Psoas muscle (tissue), 8 donors: Measurements from ENCODE around the gene GDF7. TPM values are rescaled to one million over a fixed set of nuclear protein-coding genes. Genes with fewer than 3 reads are reported as not detected.

Source experiments
- ATAC-seq, 4 donors: fragments of 200-7000 bp; cut with Tn5 transposase; one replicate each; pipeline ENCODE4 v1.9.1; 2020; ENCODE audit warnings: moderate library complexity in 3 of 4, mild to moderate bottlenecking in 2 of 4
- DNase-seq, 2 donors: peaks; one replicate each; pipeline ENCODE4 v3.0.0-alpha.2; 2020
- H3K27ac ChIP-seq: fragments of 200-600 bp; one replicate; pipeline ENCODE4 v1.8.0; 2022
- H3K27me3 ChIP-seq, 3 donors: fragments of 200-600 bp in 1 of 3; one replicate each; pipeline versions ENCODE4 v1.6.1 to v1.8.0; 2013 to 2022; ENCODE audit warnings: low read length in 2 of 3, mild to moderate bottlenecking in 2 of 3, moderate library complexity in 1 of 3; ENCODE audit not compliant: insufficient read depth in 3 of 3
- H3K36me3 ChIP-seq, 2 donors: fragments of 200-600 bp in 1 of 2; one replicate each; pipeline versions ENCODE4 v1.6.1 to v1.8.0; 2013 to 2022; ENCODE audit warnings: low read depth in 1 of 2, mild to moderate bottlenecking in 1 of 2, moderate library complexity in 1 of 2; ENCODE audit not compliant: insufficient read depth in 1 of 2
- H3K4me1 ChIP-seq: fragments of 200-600 bp; one replicate; pipeline ENCODE4 v1.8.0; 2022
- H3K4me3 ChIP-seq: fragments of 200-600 bp; one replicate; pipeline ENCODE4 v1.8.0; 2022; ENCODE audit warnings: mild to moderate bottlenecking
- H3K9me3 ChIP-seq: fragments of 200-600 bp; one replicate; pipeline ENCODE4 v1.8.0; 2022
- WGBS, 3 donors: extraction: QIAGEN DNeasy Blood & Tissue Kit; methylation state at CpG; one replicate each; pipeline versions ENCODE4 v1.1.6 to v1.1.7; 2013; 5-methylcytosine and 5-hydroxymethylcytosine counted together
- intact Hi-C, 2 donors: fragments of 100-400 bp; cut with DNase I; formaldehyde crosslinking; loops; one replicate each; pipeline versions ENCODE4 v1.11.0 to v1.14.2; 2022
- polyA plus RNA-seq, 3 donors: library from polyadenylated mRNA; stranded (reverse); fragments of 200-250 nt; gene quantifications; one replicate each; pipeline ENCODE4 v1.2.3, GENCODE V29; 2013
- total RNA-seq, 4 donors: library from RNA; stranded (reverse); fragmentation: NEBNext Ultra II Directional in 2 of 4; extraction: Animal tissue kit (Norgen Biotek cat#: 25700) in 2 of 4; gene quantifications; one replicate each; pipeline versions ENCODE4 v1.2.1 to v1.2.4, GENCODE V29; 2021 to 2023
- TF ChIP-seq, protein P1 (sequence below): fragments of 200-600 bp; IDR thresholded peaks from one replicate; pipeline ENCODE4 v1.8.0; 2022; ENCODE audit warnings: antibody characterized with exemption
- donor health status: healthy with polysubstance abuse.
- donor health status: DM: no; HTN: no; CAD: no; lungs with moderate emphysema.
- donor health status: Bipolar disorder and iron deficiency.
- donor health status: healthy.
- donor health status: DM: yes; HTN: yes; CAD: no.
- donor health status: DM: no; HTN: no; CAD: no.
- donor health status: DM: no; HTN: no; CAD: no.
- donor health status: DM: yes; HTN: yes; CAD: no.

Gene GDF7
- total and polyA plus RNA-seq, 7 donors = 0.03 to 0.94 (median 0.04) TPM

DNA sequence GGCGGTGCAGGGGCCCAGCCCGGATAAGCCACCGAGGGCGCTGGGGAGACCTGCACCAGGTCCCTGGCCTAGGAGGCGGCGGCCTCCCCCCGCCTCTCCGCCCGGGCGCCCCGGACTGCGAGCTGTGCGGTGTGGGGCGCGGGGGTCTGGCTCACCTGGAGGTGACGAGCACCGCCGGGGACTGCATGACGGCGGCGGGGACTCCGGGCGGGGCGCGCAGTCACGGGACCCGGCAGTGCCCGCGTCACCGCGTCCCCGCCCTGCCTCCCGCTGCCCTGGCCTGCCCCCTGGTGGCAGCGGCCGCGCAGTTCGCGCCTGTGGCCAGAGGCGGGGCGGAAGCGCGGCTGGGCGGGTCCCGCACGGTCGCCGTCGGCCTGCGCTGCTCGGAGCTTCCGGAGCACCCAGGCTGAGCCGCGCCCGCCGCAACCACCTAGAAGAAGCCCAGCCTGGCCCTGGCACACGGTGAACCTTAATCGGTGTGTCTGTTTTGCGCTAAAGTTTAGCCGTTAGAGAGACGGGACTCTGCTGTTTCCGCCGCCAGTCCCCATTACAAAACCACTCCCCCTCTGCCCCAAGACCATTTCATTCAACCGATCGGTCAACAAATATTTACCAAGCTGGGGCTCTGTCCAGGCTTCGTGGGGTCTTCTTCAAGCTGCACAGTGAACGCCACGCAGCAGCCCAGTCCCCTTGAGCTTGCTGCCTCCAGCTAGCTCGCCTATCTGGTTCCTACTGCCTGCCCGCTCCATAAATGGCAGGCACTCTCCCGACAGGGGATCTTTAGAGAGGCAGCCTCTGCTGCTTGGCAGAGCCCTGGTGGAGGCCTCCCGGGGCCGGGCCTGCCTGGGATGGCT lies 15.8 kb upstream of the GDF7 start, which contains the start of gene HS1BP3:
Gene HS1BP3, minus strand, starts transcription at position 222 of the 854 bp plus-strand sequence. Its CDS starts 35 bp downstream, at position 187.
- ATAC-seq = peak; percentile 98
- Histone ChIP-seq H3K4me3 (peak within 1 kb of the TSS; percentile 97), H3K9me3 (no peaks in the 10 kb centered on the region), H3K27me3 (no peaks in the 10 kb centered on the region), H3K4me1 (peaks cover 9% of the 10 kb centered on the region), H3K36me3 (no peaks in the 10 kb centered on the region), H3K27ac (peak within 1 kb of the TSS; percentile 88)
- DNase-seq = peak; percentile 86 to 93
- intact Hi-C loops = no loop called here
- 0 to 1% (median 0%) methylated on average over 48 to 72 of the region's 72 CpGs for WGBS, 3 donors
- TF ChIP-seq, protein P1, sequence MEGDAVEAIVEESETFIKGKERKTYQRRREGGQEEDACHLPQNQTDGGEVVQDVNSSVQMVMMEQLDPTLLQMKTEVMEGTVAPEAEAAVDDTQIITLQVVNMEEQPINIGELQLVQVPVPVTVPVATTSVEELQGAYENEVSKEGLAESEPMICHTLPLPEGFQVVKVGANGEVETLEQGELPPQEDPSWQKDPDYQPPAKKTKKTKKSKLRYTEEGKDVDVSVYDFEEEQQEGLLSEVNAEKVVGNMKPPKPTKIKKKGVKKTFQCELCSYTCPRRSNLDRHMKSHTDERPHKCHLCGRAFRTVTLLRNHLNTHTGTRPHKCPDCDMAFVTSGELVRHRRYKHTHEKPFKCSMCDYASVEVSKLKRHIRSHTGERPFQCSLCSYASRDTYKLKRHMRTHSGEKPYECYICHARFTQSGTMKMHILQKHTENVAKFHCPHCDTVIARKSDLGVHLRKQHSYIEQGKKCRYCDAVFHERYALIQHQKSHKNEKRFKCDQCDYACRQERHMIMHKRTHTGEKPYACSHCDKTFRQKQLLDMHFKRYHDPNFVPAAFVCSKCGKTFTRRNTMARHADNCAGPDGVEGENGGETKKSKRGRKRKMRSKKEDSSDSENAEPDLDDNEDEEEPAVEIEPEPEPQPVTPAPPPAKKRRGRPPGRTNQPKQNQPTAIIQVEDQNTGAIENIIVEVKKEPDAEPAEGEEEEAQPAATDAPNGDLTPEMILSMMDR = peak; percentile 96

DNA sequence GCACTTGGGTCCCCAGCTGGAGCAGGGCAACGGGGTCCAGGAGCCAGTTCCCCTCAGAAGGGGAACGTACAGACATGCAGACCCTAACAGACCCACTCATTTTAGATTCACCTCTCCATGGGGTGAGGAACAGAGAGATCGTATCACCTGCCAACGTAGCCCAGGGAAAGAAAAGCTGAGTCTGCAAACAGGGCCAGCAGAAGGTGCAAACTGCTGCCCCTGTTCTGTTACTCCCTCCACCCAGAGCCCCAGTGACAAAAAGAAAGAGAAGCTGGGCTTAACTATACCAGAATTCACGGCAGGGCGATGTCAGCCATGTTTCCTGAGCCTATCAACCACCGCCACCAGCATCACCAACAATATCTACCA lies 15.2 kb upstream of the GDF7 start:
- peak overlapping the region; percentile 97 for H3K4me3 ChIP-seq
- no peaks in the 10 kb centered on the region for H3K27me3 ChIP-seq
- TF ChIP-seq, protein P1 = no peak
- intact Hi-C loops = no loop called here
- H3K27ac ChIP-seq = peak overlapping the region; percentile 88
- H3K4me1 ChIP-seq = peaks cover 9% of the 10 kb centered on the region
- no peaks in the 10 kb centered on the region for H3K9me3 ChIP-seq
- H3K36me3 ChIP-seq = no peaks in the 10 kb centered on the region
- ATAC-seq (no peak), DNase-seq (no peak)
- WGBS, 3 donors = 64 to 69% (median 66%) methylated on average over 7 of the region's 7 CpGs

DNA sequence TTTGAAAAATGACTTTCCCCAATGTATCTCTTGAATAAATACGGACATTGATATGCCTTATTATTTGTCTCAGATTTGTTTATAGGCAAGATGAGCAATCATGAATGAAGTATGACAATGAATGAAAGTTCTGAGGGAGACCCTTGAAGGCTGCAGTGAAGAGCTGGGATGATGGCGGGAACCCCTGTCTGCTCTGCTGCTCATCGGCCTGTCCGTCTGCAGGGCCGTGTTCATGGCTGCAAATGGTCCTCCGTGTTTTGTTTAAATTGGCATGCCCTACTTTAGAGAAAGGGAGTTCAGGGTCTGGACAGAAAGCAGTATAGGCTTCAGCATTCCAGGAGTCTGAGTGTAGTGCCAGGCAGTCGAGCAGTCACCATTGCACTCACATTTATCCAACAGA lies 14.8 kb upstream of the GDF7 start:
- DNase-seq (peak in 1 of 2 donors; percentile 20), ATAC-seq (no peak)
- no peaks in the 10 kb centered on the region for H3K27me3 ChIP-seq
- 87 to 96% (median 94%) methylated on average over 7 of the region's 7 CpGs for WGBS, 3 donors
- H3K9me3 ChIP-seq = no peaks in the 10 kb centered on the region
- intact Hi-C loops = no loop called here
- no peaks in the 10 kb centered on the region for H3K36me3 ChIP-seq
- TF ChIP-seq, protein P1 = no peak
- H3K4me1 ChIP-seq = peaks cover 9% of the 10 kb centered on the region
- no peak overlapping the region for H3K4me3 ChIP-seq
- H3K27ac ChIP-seq = no peak overlapping the region

DNA sequence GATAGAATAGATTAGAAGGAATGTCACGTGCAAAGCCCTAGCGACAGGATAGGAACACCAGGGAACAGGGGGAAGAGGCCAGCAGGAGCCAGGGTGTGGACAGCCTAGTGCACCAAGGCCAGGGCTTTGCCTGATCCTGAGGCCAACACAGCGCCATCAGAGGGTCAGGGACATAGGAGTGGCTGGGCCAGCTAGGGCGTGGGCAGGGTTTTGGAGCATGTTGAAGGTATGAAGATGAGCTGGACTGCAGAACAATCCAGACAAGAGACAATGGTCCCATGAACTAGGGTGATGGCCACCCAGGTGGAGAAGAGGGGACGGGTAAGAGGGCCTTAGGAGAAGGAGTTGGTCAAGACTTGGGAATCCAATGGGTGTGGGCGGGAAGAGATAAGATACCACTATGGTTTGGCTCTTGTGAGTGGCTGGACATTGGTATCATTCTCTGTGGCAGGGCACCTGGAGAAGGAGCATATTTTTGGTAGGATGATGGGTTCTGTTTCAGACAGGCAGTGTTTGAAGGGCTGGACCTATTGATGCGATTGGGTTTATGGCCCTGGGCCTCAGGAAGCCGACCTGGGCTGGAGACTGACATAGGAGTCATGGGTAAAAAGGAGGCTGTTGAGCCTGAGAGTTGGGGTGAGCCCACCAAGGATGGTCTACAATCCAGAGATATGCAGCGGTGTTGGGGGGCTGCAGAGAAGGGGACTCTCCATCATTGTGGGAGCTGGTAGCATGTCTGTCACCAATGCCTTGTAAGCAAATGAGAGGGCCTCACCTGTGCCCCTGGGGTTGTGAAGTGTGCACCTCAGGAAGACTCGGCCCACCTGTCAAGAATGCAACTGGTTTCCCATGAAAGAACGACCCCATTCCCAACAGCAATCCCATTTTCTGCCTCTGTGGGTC lies 14.0 kb upstream of the GDF7 start:
- H3K36me3 ChIP-seq = no peaks in the 10 kb centered on the region
- H3K4me1 ChIP-seq = peaks cover 9% of the 10 kb centered on the region
- ATAC-seq = no peak
- peak in 1 of 2 donors; percentile 41 for DNase-seq
- 93 to 94% (median 93%) methylated on average over 11 of the region's 11 CpGs for WGBS, 3 donors
- H3K27me3 ChIP-seq = no peaks in the 10 kb centered on the region
- no peaks in the 10 kb centered on the region for H3K9me3 ChIP-seq
- intact Hi-C loops = no loop called here
- TF ChIP-seq, protein P1 = no peak
- H3K4me3 ChIP-seq = no peak overlapping the region
- no peak overlapping the region for H3K27ac ChIP-seq
